Stimulated activated memory B cell treated with anti-CD40 and anti-IgM and Interleukin-4, amounts not matched to agents 10 μg/mL and 1 μg/mL and 100 μg/mL, for 72 hours (primary cell): ENCODE results near the gene VPS35L.

Source experiments
- ATAC-seq: fragments of 150-1000 bp; cut with Tn5 transposase; 2 replicates; pipeline ENCODE4 v1.10.0; 2021
- H3K27ac Mint-ChIP-seq: one replicate; pipeline ENCODE4 v1.8.0; 2022; ENCODE audit warnings: mild to moderate bottlenecking, mixed read lengths
- H3K27me3 Mint-ChIP-seq: one replicate; pipeline ENCODE4 v1.8.0; 2022; ENCODE audit warnings: mixed read lengths
- H3K36me3 Mint-ChIP-seq: one replicate; pipeline ENCODE4 v1.8.0; 2022; ENCODE audit warnings: mixed read lengths
- H3K4me1 Mint-ChIP-seq: one replicate; pipeline ENCODE4 v1.8.0; 2022; ENCODE audit warnings: mixed read lengths
- H3K4me3 Mint-ChIP-seq: one replicate; pipeline ENCODE4 v1.8.0; 2022; ENCODE audit warnings: mild to moderate bottlenecking, moderate library complexity, mixed read lengths
- H3K9me3 Mint-ChIP-seq: one replicate; pipeline ENCODE4 v1.8.0; 2022; ENCODE audit warnings: mixed read lengths

Gene VPS35L

DNA sequence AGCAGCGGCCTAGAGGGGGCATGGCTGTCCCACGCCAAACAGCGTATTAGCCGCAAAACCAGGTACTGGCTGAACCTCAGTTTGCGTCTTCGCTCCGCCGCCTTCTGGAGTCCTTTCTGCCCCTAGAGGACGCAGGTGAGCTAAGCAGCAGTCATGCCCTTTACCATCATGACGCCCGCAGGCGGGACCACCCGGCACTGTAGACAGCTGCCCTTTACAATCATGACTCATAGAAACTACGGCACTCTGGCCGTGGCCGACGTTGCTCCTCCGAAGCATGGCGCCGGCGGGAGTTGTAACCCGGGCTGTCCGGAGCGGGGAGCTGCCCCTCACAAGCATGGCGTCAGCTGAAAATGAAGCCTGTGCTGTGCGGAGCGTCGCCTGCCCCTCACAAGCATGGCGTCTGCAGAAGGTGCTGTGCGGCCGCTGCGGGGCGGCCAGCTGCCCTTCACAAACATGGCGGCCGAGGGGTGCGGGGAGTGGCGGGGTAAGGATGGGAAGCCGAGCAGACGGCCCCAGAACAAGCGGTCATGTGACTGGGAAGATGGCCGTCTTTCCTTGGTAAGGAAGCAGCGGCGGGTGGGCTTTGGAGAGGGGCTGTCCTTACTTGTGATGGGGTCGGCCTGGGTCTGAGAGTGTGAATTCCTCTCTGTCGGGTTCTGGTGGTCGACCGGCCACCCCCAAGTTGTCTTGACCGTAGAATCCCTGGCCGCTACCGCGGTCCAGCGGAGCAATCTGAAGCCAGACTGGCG, at the start of gene VPS35L:
VPS35L (plus strand) TSS at position 518 of the 752 bp plus-strand sequence; CDS start at position 545, 27 bp downstream.
- H3K9me3 Mint-ChIP-seq, result no peaks in the 10 kb centered on the region
- ATAC-seq, result peak; percentile 99
- H3K27ac Mint-ChIP-seq, result peak within 1 kb of the TSS; percentile 90
- peak within 1 kb of the TSS; percentile 91 for H3K4me3 Mint-ChIP-seq
- no peaks in the 10 kb centered on the region for H3K36me3 Mint-ChIP-seq
- H3K4me1 Mint-ChIP-seq, result peaks cover 24% of the 10 kb centered on the region
- no peaks in the 10 kb centered on the region for H3K27me3 Mint-ChIP-seq

GRCh38 chr16:19506965-19507364, 48.5 kb upstream of the VPS35L start:
- ATAC-seq, result no peak
- Mint-ChIP-seq H3K36me3 (peaks cover 44% of the 10 kb centered on the region), H3K4me1 (no peaks in the 10 kb centered on the region), H3K4me3 (no peak overlapping the region), H3K9me3 (no peaks in the 10 kb centered on the region), H3K27me3 (no peaks in the 10 kb centered on the region), H3K27ac (no peak overlapping the region)

DNA sequence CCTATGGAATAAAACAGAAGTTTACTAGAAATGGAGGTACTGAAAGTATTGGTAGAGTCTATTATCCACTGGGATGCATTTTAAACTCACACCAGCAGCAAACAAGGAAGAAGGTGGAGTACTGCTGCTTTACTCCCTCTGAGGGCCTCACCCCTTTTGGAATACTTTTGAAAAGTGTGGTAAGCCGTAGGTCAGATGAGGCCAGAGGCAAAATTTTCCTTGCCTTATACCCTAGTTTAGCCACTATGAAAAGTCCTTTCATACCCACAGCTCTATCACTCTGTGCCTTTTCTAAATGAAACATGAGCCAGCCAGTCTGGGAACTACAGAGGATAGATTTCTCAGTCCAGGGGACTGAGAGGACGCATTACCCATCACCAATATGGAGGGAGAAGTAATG, 47.6 kb upstream of the VPS35L start:
- H3K9me3 Mint-ChIP-seq, result no peaks in the 10 kb centered on the region
- no peak for ATAC-seq
- no peaks in the 10 kb centered on the region for H3K27me3 Mint-ChIP-seq
- H3K27ac Mint-ChIP-seq, result no peak overlapping the region
- no peak overlapping the region for H3K4me3 Mint-ChIP-seq
- H3K36me3 Mint-ChIP-seq, result peaks cover 51% of the 10 kb centered on the region
- peaks cover under 1% of the 10 kb centered on the region for H3K4me1 Mint-ChIP-seq

DNA sequence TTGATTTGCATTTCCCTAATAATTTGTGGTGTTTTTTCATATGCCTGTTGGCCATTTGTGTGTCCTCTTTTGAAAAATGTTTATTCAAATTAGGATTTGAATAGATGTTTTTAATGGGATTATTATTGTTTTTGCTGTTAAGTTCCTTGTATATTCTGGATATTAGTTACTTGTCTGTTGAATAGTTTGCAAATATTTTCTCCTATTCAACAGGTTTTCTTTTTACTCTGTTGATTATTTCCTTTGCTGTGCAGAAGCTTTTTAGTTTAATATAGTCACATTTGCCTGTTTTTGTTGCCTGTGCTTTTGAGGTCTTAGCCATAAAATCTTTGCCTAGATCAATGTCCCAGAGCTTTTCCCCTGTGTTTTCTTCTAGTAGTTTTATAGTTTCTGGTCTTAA, 43.2 kb upstream of the VPS35L start:
- Mint-ChIP-seq H3K4me3 (no peak overlapping the region), H3K27ac (no peak overlapping the region), H3K4me1 (peaks cover 17% of the 10 kb centered on the region), H3K36me3 (peaks cover 49% of the 10 kb centered on the region), H3K9me3 (no peaks in the 10 kb centered on the region), H3K27me3 (no peaks in the 10 kb centered on the region)
- ATAC-seq, result no peak

DNA sequence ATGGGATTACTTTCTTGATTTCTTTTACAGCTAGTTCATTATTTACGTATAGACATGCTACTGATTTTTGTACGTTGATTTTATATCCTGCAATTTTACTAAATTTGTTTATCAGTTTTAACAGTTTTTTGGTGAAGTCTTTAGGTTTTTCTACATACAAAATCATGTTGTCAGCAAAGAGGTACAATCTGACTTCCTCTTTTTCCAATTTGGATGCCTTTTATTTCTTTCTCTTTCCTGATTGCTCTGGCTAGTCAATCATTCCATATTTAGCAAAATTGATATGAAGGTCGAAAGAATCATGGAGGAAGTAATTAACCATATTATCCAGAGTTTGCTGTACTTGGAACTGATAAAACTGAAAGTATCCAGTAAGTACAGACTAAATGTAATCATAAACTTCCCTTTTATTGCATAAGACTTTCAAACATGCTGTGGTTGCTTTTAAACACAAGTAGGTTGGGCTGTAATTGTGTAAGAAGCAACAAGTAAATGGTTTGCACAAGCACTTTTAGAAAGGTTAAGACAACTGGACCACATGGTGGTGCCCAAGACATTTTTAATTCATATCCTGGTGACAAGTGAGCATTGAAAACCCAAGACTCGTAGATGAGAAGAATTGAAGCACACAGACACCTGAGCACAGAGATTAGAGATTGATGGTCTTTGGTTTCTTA, 42.0 kb upstream of the VPS35L start:
- Mint-ChIP-seq H3K4me1 (peaks cover 22% of the 10 kb centered on the region), H3K27me3 (no peaks in the 10 kb centered on the region), H3K4me3 (no peak overlapping the region), H3K27ac (no peak overlapping the region), H3K36me3 (peaks cover 49% of the 10 kb centered on the region), H3K9me3 (no peaks in the 10 kb centered on the region)
- no peak for ATAC-seq

DNA sequence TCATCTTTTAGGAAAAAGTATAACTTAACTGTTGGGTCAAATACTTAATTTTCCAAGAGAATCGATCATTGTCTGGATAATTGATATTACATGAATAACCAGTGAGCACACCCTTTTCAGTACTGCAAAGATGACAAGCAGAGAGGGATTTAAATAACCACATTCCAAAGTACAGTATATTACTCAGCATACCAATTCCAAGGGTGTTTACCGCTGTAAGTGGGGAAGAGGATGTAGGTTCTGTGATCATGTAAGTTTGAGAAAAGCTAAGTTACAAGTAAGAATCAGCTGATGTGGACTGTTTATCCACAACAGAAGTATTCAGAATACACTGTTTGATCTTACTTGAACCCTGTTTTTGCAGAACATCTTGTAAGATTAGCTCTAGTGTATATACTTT, 39.7 kb upstream of the VPS35L start:
- Mint-ChIP-seq H3K36me3 (peaks cover 49% of the 10 kb centered on the region), H3K4me1 (peaks cover 37% of the 10 kb centered on the region), H3K27me3 (no peaks in the 10 kb centered on the region), H3K4me3 (no peak overlapping the region), H3K27ac (no peak overlapping the region), H3K9me3 (no peaks in the 10 kb centered on the region)
- ATAC-seq, result no peak

DNA sequence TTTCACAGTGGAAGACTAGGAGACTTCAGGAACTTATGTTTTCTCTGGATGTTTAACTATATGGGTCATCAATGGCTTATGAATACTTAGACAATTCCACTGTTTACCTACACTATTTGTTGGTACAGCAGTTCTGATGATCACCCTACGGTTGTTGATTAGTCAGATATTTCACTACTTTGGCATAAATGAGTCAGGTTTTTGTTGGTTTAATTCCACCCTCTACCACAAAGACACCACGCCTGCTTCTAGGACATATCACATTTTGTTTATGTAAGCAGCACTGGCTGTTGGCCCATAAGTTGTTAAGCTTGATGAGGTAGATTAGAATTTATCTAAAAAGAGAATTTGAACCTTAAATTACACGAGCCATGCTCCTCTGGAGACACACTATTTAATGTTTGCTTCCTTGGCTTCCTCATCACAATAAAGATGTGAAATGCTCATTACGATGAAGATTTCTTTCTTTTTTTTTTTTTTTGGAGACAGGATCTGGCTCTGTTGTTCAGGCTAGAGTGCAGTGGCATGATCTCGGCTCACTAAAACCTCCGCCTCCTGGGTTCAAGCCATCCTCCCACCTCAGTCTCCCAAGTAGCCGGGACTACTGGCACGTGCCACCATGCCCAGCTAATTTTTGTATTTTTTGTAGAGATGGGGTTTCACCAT, 37.9 kb upstream of the VPS35L start:
- Mint-ChIP-seq H3K36me3 (peaks cover 37% of the 10 kb centered on the region), H3K4me1 (peaks cover 52% of the 10 kb centered on the region), H3K27ac (no peak overlapping the region), H3K4me3 (no peak overlapping the region), H3K27me3 (no peaks in the 10 kb centered on the region), H3K9me3 (no peaks in the 10 kb centered on the region)
- ATAC-seq, result no peak

- H3K27ac Mint-ChIP-seq, result no peak overlapping the region
- no peaks in the 10 kb centered on the region for H3K9me3 Mint-ChIP-seq
- ATAC-seq, result no peak
- no peaks in the 10 kb centered on the region for H3K27me3 Mint-ChIP-seq
- no peak overlapping the region for H3K4me3 Mint-ChIP-seq
- peaks cover 48% of the 10 kb centered on the region for H3K4me1 Mint-ChIP-seq
- H3K36me3 Mint-ChIP-seq, result peaks cover 29% of the 10 kb centered on the region
Measured at GRCh38 chr16:19518388-19518787, 37.1 kb upstream of the VPS35L start.

GRCh38 chr16:19520861-19521331, 34.6 kb upstream of the VPS35L start:
- ATAC-seq, result no peak
- peak overlapping the region; percentile 87 for H3K27ac Mint-ChIP-seq
- peaks cover 12% of the 10 kb centered on the region for H3K36me3 Mint-ChIP-seq
- peaks cover 56% of the 10 kb centered on the region for H3K4me1 Mint-ChIP-seq
- peak overlapping the region; percentile 97 for H3K4me3 Mint-ChIP-seq
- no peaks in the 10 kb centered on the region for H3K27me3 Mint-ChIP-seq
- H3K9me3 Mint-ChIP-seq, result no peaks in the 10 kb centered on the region

- Mint-ChIP-seq H3K27me3 (no peaks in the 10 kb centered on the region), H3K27ac (peak within 1 kb of the TSS; percentile 87), H3K36me3 (peaks cover 7% of the 10 kb centered on the region), H3K9me3 (no peaks in the 10 kb centered on the region), H3K4me3 (peak within 1 kb of the TSS; percentile 97), H3K4me1 (peaks cover 56% of the 10 kb centered on the region)
- ATAC-seq, result peak; percentile 92
Measured at GRCh38 chr16:19521471-19522396, 33.8 kb upstream of the VPS35L start, which contains the start of gene GDE1. Gene GDE1 (minus strand): TSS chr16:19522098. CDS start chr16:19521964, 134 bp downstream.

- H3K9me3 Mint-ChIP-seq, result no peaks in the 10 kb centered on the region
- H3K4me1 Mint-ChIP-seq, result peaks cover 51% of the 10 kb centered on the region
- ATAC-seq, result no peak
- peaks cover under 1% of the 10 kb centered on the region for H3K36me3 Mint-ChIP-seq
- H3K27me3 Mint-ChIP-seq, result no peaks in the 10 kb centered on the region
- peak overlapping the region; percentile 87 for H3K27ac Mint-ChIP-seq
- peak overlapping the region; percentile 97 for H3K4me3 Mint-ChIP-seq
Measured at GRCh38 chr16:19522397-19522732, 33.1 kb upstream of the VPS35L start.

DNA sequence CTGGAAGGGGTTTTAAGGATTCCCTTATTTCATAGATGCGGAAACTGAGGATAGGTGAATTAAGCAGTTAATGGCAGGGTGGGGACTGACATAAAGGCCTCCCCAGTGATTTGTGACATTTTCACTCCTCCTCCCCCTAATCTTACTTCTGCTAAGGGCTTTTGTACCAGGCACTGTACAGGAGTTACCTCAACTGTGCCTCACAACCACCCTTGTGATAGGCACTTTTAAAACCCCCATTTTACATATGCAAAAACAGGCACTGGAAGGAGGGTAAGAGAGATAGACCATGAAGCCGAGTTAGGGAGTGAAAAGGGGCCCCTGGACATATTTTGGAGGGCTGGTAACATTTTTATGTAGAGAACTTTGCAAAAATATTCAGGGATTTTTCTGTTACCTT, 32.7 kb upstream of the VPS35L start:
- H3K27ac Mint-ChIP-seq, result peak overlapping the region; percentile 87

DNA sequence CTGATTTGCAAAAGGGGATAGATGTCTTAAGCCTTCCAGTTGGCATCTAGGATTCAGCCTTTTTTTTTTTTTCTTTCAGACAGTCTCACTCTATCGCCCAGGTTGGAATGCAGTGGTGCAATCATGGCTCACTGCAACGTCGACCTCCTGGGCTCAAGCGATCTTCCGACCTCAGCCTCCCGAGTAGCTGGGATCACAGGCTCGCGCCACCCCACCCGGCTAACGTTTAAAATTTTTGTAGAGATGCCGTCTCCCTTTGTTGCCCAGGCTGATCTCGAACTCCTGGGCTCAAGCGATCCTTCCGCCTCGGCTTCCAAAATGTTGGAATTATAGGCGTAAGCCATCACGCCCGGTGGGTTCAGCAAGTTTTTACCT, 32.3 kb upstream of the VPS35L start:
- Mint-ChIP-seq H3K4me1 (peaks cover 50% of the 10 kb centered on the region), H3K4me3 (no peak overlapping the region), H3K27ac (no peak overlapping the region), H3K36me3 (peaks cover under 1% of the 10 kb centered on the region), H3K9me3 (no peaks in the 10 kb centered on the region), H3K27me3 (no peaks in the 10 kb centered on the region)
- ATAC-seq, result no peak

More for the DNA sequence above, 32.7 kb upstream of the VPS35L start:
- ATAC-seq, result no peak
- no peak overlapping the region for H3K4me3 Mint-ChIP-seq
- no peaks in the 10 kb centered on the region for H3K9me3 Mint-ChIP-seq
- H3K27me3 Mint-ChIP-seq, result no peaks in the 10 kb centered on the region
- H3K4me1 Mint-ChIP-seq, result peaks cover 50% of the 10 kb centered on the region
- no peaks in the 10 kb centered on the region for H3K36me3 Mint-ChIP-seq

GRCh38 chr16:19523559-19524355, 31.7 kb upstream of the VPS35L start, which contains the start of gene CCP110:
Gene CCP110 (plus strand): TSS chr16:19523942. CDS start chr16:19527882, 3,940 bp downstream.
- Mint-ChIP-seq H3K27ac (peak within 1 kb of the TSS; percentile 87), H3K9me3 (no peaks in the 10 kb centered on the region), H3K4me1 (peaks cover 45% of the 10 kb centered on the region), H3K4me3 (peak within 1 kb of the TSS; percentile 93), H3K36me3 (peaks cover 6% of the 10 kb centered on the region), H3K27me3 (no peaks in the 10 kb centered on the region)
- ATAC-seq, result peak; percentile 94
